ENCODE results near the gene MVB12B.

DNA sequence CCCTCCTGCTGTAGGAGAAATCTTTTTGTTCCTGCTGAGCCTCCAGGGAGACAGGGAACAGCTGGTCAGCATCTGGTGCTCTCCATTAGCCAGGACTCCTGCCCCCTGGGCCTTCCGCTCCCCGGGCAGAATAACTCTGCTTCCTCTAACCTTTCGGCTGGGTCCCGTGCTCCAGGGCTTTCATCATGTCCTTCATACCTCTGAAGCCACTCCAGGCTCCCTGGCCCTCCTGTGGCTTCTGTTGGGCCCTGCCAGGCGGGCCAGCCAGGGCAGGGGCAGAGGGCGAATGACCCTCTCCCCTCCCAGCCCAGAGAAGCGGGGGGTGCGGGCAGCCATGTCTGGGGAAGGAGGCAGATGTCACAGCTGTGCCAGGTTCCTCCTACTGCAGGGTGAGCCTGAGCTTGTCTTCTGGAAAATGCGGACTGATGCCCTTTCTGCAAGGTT, 205.4 kb downstream of the MVB12B start:
- no peak for TF ChIP-seq EZH2 (IDR thresholded peaks at IDR 0.05; ENCODE audit: borderline replicate concordance, low read length)
- TF ChIP-seq, protein P1, sequence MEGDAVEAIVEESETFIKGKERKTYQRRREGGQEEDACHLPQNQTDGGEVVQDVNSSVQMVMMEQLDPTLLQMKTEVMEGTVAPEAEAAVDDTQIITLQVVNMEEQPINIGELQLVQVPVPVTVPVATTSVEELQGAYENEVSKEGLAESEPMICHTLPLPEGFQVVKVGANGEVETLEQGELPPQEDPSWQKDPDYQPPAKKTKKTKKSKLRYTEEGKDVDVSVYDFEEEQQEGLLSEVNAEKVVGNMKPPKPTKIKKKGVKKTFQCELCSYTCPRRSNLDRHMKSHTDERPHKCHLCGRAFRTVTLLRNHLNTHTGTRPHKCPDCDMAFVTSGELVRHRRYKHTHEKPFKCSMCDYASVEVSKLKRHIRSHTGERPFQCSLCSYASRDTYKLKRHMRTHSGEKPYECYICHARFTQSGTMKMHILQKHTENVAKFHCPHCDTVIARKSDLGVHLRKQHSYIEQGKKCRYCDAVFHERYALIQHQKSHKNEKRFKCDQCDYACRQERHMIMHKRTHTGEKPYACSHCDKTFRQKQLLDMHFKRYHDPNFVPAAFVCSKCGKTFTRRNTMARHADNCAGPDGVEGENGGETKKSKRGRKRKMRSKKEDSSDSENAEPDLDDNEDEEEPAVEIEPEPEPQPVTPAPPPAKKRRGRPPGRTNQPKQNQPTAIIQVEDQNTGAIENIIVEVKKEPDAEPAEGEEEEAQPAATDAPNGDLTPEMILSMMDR (conservative IDR thresholded peaks at IDR 0.05 in 1 of 2, IDR thresholded peaks at IDR 0.05 in 1 of 2; ENCODE audit: extremely low read depth in 1 of 2, insufficient read depth in 1 of 2, low read depth in 1 of 2, low read length in 2 of 2): no peak
